GM23338 (cell line): ENCODE measurements around the gene B4GALT5. TPM values are rescaled to one million over a fixed set of nuclear protein-coding genes. Genes with fewer than 3 reads are reported as not detected.

Experiments used
- ATAC-seq: fragments of 200-7000 bp; cut with Tn5 transposase; 3 replicates; pipeline ENCODE4 v1.9.1; 2020
- DNase-seq: peaks from one replicate; pipeline ENCODE4 v3.0.0-alpha.2; 2015; ENCODE audit warnings: low spot score
- H2AFZ ChIP-seq: fragments of 200-600 bp; sonication (generic); 2 replicates; pipeline ENCODE4 v1.8.0; 2016; ENCODE audit warnings: antibody characterized with exemption, mild to moderate bottlenecking, moderate library complexity
- H3F3A ChIP-seq: fragments of 200-600 bp; sonication (generic); replicated peaks from 2 replicates; pipeline ENCODE4 v1.8.0; 2017; ENCODE audit warnings: antibody characterized with exemption, mixed run types, low read depth
- H3K27ac ChIP-seq: fragments of 200-600 bp; sonication (generic); 2 replicates; pipeline ENCODE4 v1.6.1; 2016; ENCODE audit warnings: low read depth
- H3K27me3 ChIP-seq: fragments of 200-600 bp; sonication (generic); 2 replicates; pipeline ENCODE4 v1.8.0; 2016; ENCODE audit warnings: mild to moderate bottlenecking, mixed run types, moderate library complexity; ENCODE audit not compliant: insufficient read depth
- H3K36me3 ChIP-seq: fragments of 200-600 bp; sonication (generic); 2 replicates; pipeline ENCODE4 v1.8.0; 2016; ENCODE audit warnings: mild to moderate bottlenecking; ENCODE audit not compliant: insufficient read depth
- H3K4me1 ChIP-seq: fragments of 200-600 bp; sonication (generic); 2 replicates; pipeline ENCODE4 v1.8.0; 2016; ENCODE audit warnings: mild to moderate bottlenecking, moderate library complexity; ENCODE audit not compliant: insufficient read depth
- H3K4me2 ChIP-seq: fragments of 200-600 bp; sonication (generic); 2 replicates; pipeline ENCODE4 v1.7.1; 2017; ENCODE audit warnings: mixed run types
- H3K4me3 ChIP-seq: fragments of 200-600 bp; sonication (generic); 2 replicates; pipeline ENCODE4 v1.6.1; 2016; ENCODE audit warnings: mixed run types
- H3K79me2 ChIP-seq: fragments of 200-600 bp; sonication (generic); replicated peaks from 2 replicates; pipeline ENCODE4 v1.8.0; 2017; ENCODE audit warnings: mild to moderate bottlenecking; ENCODE audit not compliant: insufficient read depth
- H3K9me2 ChIP-seq: fragments of 200-600 bp; sonication (generic); 2 replicates; pipeline ENCODE4 v1.8.0; 2017; ENCODE audit not compliant: insufficient read depth
- H4K20me1 ChIP-seq: fragments of 200-600 bp; sonication (generic); replicated peaks from 2 replicates; pipeline ENCODE4 v1.8.0; 2017; ENCODE audit warnings: mild to moderate bottlenecking; ENCODE audit not compliant: insufficient read depth
- H3K27ac Mint-ChIP-seq: 2 replicates; pipeline ENCODE4 v1.8.0; 2020; ENCODE audit warnings: inconsistent platforms, mild to moderate bottlenecking, moderate library complexity, mixed read lengths
- H3K27me3 Mint-ChIP-seq: 3 replicates; pipeline ENCODE4 v1.8.0; 2022; ENCODE audit warnings: low read depth, mild to moderate bottlenecking, moderate library complexity, mixed read lengths, inconsistent platforms; ENCODE audit not compliant: insufficient read depth, poor library complexity
- H3K36me3 Mint-ChIP-seq: 3 replicates; pipeline ENCODE4 v1.8.0; 2021; ENCODE audit warnings: low read depth, mild to moderate bottlenecking, inconsistent platforms, moderate library complexity, mixed read lengths
- H3K4me1 Mint-ChIP-seq: 3 replicates; pipeline ENCODE4 v1.8.0; 2020; ENCODE audit warnings: mild to moderate bottlenecking, inconsistent platforms, mixed read lengths
- H3K4me3 Mint-ChIP-seq: 3 replicates; pipeline ENCODE4 v1.8.0; 2021; ENCODE audit warnings: moderate library complexity, mild to moderate bottlenecking, inconsistent platforms, mixed read lengths
- H3K9me3 Mint-ChIP-seq: 3 replicates; pipeline ENCODE4 v1.8.0; 2020; ENCODE audit warnings: moderate library complexity, mild to moderate bottlenecking, inconsistent platforms, mixed read lengths
- CREB1 ChIP-seq: fragments of 250-450 bp; sonication (Bioruptor Pico); IDR thresholded peaks from 2 replicates; pipeline ENCODE4 v1.5.0; 2020; ENCODE audit warnings: low read depth, mild to moderate bottlenecking, moderate library complexity
- CTCF ChIP-seq, 2 experiments: fragments of 200-600 bp in 1 of 2; sonication (generic) in 1 of 2; conservative IDR thresholded peaks; 2 replicates each; pipeline versions ENCODE4 v1.5.1 to v1.6.1; 2016 to 2017; ENCODE audit warnings: antibody characterized with exemption in 2 of 2, low read depth in 2 of 2, mild to moderate bottlenecking in 2 of 2, moderate library complexity in 1 of 2
- ETS1 ChIP-seq: IDR thresholded peaks from 2 replicates; pipeline ENCODE4 v1.6.1; 2016; ENCODE audit warnings: antibody characterized with exemption
- EZH2 ChIP-seq: fragments of 200-600 bp; sonication (generic); IDR thresholded peaks from one replicate; pipeline ENCODE4 v1.8.0; 2017; ENCODE audit warnings: antibody characterized with exemption, mild to moderate bottlenecking, low read depth; ENCODE audit not compliant: unreplicated experiment
- EZH2phosphoT487 ChIP-seq: fragments of 200-600 bp; sonication (generic); IDR thresholded peaks from one replicate; pipeline ENCODE4 v1.8.1; 2018; ENCODE audit warnings: antibody characterized with exemption; ENCODE audit not compliant: unreplicated experiment
- JUNB ChIP-seq: IDR thresholded peaks from one replicate; pipeline ENCODE4 v1.6.1; 2016; ENCODE audit warnings: antibody characterized with exemption; ENCODE audit not compliant: unreplicated experiment
- NANOG ChIP-seq: IDR thresholded peaks from 2 replicates; pipeline ENCODE4 v1.6.1; 2016; ENCODE audit warnings: antibody characterized with exemption, borderline replicate concordance
- POLR2AphosphoS5 ChIP-seq: IDR thresholded peaks from 2 replicates; pipeline ENCODE4 v1.6.1; 2016; ENCODE audit warnings: antibody characterized with exemption, low read depth
- STAT1 ChIP-seq: IDR thresholded peaks from one replicate; pipeline ENCODE4 v1.6.1; 2016; ENCODE audit warnings: antibody characterized with exemption; ENCODE audit not compliant: unreplicated experiment
- ZNF114 ChIP-seq: fragments of 250-450 bp; sonication (Bioruptor Pico); IDR thresholded peaks from 2 replicates; pipeline ENCODE4 v1.5.0; 2020; ENCODE audit warnings: mild to moderate bottlenecking, moderate library complexity
- ZNF331 ChIP-seq: fragments of 250-450 bp; sonication (Bioruptor Pico); IDR thresholded peaks from 2 replicates; pipeline ENCODE4 v1.5.0; 2020; ENCODE audit warnings: low read depth, mild to moderate bottlenecking, moderate library complexity
- polyA plus RNA-seq: library from polyadenylated mRNA; unstranded; fragments of >200 nt; fragmentation: Nextera tagmentation; extraction: Ambion mirVana; gene quantifications from 2 replicates; pipeline ENCODE4 v1.2.1, GENCODE V29; 2016
- total RNA-seq: library from RNA; depleted of rRNA; stranded (reverse); fragments of >200 nt; shearing (Covaris generic); gene quantifications from 2 replicates; pipeline ENCODE4 v1.2.3, GENCODE V29; 2014
- TF ChIP-seq, protein P1 (sequence below): IDR thresholded peaks from one replicate; pipeline ENCODE4 v1.6.1; 2018; ENCODE audit warnings: antibody characterized with exemption; ENCODE audit not compliant: unreplicated experiment
- TF ChIP-seq, protein P2 (sequence below): fragments of 250-450 bp; sonication (Bioruptor Pico); IDR thresholded peaks from 2 replicates; pipeline ENCODE4 v1.5.0; 2020; ENCODE audit warnings: mild to moderate bottlenecking, moderate library complexity

The B4GALT5 gene
- total and polyA plus RNA-seq, 2 experiments from 2014 or later: 19.1 to 50.3 TPM

DNA sequence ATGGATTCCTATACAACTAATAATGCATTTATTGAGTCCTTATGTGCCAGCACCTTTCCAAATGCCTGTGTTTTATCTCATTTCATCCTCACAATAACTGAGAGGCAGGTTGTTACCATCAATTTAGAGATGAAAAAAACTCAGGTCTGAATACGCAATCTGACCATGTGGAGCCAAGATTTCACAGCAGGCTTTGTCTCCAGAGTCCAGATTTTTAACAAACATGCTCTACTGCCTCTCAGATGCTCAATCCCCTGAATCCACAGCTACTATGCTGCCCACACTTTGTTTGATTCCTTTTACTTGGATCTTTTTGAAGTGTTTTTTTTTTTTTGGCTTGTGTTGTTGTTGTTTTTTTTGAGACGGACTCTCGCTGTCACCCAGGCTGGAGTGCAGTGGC is 46.8 kb downstream of the B4GALT5 start:
- Histone ChIP-seq H4K20me1 (peaks cover 86% of the 10 kb centered on the region), H3F3A (no peaks in the 10 kb centered on the region), H3K79me2 (peaks cover 98% of the 10 kb centered on the region), H3K9me2 (no peaks in the 10 kb centered on the region), H3K27me3 (no peaks in the 10 kb centered on the region), H3K4me1 (peaks cover 49% of the 10 kb centered on the region), H3K36me3 (no peaks in the 10 kb centered on the region), H3K27ac (0 out of 2 replicates have a peak overlapping the region, but pooled peaks have one; percentile 57), H2AFZ (no peak overlapping the region), H3K4me3 (no peak overlapping the region), H3K4me2 (no peak overlapping the region)
- TF ChIP-seq EZH2phosphoT487 (no peak), ZNF331 (CRISPR knock-in tag) (no peak), POLR2AphosphoS5 (no peak), ZNF114 (CRISPR knock-in tag) (no peak), EZH2 (no peak), JUNB (no peak), ETS1 (no peak), STAT1 (no peak), CREB1 (CRISPR knock-in tag) (no peak), CTCF (conservative IDR thresholded peaks at IDR 0.05; ENCODE audit: low read depth in 2 of 2) (no peak), NANOG (no peak)
- TF ChIP-seq, protein P1, sequence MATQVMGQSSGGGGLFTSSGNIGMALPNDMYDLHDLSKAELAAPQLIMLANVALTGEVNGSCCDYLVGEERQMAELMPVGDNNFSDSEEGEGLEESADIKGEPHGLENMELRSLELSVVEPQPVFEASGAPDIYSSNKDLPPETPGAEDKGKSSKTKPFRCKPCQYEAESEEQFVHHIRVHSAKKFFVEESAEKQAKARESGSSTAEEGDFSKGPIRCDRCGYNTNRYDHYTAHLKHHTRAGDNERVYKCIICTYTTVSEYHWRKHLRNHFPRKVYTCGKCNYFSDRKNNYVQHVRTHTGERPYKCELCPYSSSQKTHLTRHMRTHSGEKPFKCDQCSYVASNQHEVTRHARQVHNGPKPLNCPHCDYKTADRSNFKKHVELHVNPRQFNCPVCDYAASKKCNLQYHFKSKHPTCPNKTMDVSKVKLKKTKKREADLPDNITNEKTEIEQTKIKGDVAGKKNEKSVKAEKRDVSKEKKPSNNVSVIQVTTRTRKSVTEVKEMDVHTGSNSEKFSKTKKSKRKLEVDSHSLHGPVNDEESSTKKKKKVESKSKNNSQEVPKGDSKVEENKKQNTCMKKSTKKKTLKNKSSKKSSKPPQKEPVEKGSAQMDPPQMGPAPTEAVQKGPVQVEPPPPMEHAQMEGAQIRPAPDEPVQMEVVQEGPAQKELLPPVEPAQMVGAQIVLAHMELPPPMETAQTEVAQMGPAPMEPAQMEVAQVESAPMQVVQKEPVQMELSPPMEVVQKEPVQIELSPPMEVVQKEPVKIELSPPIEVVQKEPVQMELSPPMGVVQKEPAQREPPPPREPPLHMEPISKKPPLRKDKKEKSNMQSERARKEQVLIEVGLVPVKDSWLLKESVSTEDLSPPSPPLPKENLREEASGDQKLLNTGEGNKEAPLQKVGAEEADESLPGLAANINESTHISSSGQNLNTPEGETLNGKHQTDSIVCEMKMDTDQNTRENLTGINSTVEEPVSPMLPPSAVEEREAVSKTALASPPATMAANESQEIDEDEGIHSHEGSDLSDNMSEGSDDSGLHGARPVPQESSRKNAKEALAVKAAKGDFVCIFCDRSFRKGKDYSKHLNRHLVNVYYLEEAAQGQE: no peak
- TF ChIP-seq, protein P2, sequence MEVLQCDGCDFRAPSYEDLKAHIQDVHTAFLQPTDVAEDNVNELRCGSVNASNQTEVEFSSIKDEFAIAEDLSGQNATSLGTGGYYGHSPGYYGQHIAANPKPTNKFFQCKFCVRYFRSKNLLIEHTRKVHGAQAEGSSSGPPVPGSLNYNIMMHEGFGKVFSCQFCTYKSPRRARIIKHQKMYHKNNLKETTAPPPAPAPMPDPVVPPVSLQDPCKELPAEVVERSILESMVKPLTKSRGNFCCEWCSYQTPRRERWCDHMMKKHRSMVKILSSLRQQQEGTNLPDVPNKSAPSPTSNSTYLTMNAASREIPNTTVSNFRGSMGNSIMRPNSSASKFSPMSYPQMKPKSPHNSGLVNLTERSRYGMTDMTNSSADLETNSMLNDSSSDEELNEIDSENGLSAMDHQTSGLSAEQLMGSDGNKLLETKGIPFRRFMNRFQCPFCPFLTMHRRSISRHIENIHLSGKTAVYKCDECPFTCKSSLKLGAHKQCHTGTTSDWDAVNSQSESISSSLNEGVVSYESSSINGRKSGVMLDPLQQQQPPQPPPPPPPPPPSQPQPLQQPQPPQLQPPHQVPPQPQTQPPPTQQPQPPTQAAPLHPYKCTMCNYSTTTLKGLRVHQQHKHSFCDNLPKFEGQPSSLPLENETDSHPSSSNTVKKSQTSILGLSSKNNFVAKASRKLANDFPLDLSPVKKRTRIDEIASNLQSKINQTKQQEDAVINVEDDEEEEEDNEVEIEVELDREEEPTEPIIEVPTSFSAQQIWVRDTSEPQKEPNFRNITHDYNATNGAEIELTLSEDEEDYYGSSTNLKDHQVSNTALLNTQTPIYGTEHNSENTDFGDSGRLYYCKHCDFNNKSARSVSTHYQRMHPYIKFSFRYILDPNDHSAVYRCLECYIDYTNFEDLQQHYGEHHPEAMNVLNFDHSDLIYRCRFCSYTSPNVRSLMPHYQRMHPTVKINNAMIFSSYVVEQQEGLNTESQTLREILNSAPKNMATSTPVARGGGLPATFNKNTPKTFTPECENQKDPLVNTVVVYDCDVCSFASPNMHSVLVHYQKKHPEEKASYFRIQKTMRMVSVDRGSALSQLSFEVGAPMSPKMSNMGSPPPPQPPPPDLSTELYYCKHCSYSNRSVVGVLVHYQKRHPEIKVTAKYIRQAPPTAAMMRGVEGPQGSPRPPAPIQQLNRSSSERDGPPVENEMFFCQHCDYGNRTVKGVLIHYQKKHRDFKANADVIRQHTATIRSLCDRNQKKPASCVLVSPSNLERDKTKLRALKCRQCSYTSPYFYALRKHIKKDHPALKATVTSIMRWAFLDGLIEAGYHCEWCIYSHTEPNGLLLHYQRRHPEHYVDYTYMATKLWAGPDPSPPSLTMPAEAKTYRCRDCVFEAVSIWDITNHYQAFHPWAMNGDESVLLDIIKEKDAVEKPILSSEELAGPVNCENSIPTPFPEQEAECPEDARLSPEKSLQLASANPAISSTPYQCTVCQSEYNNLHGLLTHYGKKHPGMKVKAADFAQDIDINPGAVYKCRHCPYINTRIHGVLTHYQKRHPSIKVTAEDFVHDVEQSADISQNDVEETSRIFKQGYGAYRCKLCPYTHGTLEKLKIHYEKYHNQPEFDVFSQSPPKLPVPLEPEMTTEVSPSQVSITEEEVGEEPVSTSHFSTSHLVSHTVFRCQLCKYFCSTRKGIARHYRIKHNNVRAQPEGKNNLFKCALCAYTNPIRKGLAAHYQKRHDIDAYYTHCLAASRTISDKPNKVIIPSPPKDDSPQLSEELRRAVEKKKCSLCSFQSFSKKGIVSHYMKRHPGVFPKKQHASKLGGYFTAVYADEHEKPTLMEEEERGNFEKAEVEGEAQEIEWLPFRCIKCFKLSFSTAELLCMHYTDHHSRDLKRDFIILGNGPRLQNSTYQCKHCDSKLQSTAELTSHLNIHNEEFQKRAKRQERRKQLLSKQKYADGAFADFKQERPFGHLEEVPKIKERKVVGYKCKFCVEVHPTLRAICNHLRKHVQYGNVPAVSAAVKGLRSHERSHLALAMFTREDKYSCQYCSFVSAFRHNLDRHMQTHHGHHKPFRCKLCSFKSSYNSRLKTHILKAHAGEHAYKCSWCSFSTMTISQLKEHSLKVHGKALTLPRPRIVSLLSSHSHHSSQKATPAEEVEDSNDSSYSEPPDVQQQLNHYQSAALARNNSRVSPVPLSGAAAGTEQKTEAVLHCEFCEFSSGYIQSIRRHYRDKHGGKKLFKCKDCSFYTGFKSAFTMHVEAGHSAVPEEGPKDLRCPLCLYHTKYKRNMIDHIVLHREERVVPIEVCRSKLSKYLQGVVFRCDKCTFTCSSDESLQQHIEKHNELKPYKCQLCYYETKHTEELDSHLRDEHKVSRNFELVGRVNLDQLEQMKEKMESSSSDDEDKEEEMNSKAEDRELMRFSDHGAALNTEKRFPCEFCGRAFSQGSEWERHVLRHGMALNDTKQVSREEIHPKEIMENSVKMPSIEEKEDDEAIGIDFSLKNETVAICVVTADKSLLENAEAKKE (CRISPR knock-in tag): no peak
- ATAC-seq: no peak
- H3K9me3 Mint-ChIP-seq: no peaks in the 10 kb centered on the region
- no peaks in the 10 kb centered on the region for H3K36me3 Mint-ChIP-seq
- H3K27ac Mint-ChIP-seq: no peak overlapping the region
- H3K27me3 Mint-ChIP-seq: peaks cover 6% of the 10 kb centered on the region
- H3K4me3 Mint-ChIP-seq: no peak overlapping the region
- H3K4me1 Mint-ChIP-seq: peaks cover 59% of the 10 kb centered on the region
- DNase-seq: no peak
